SK-N-SH (cell line): ENCODE results near the gene SLC24A3. TPM values are rescaled to one million over a fixed set of nuclear protein-coding genes. Genes with fewer than 3 reads are reported as not detected.

Experiments used
- CTCF ChIA-PET: fragments of 300-600, 350-600 bp; formaldehyde crosslinking; extraction: SDS; loops from one replicate; lab custom pipeline; 2021; lab: Yijun Ruan, JAX
- POLR2A ChIA-PET: fragments of 350-600 bp; sonication (Branson Sonifier 250); formaldehyde crosslinking; extraction: SDS; loops from one replicate; lab custom pipeline; 2020; ENCODE audit warnings: antibody characterized with exemption, inconsistent platforms; lab: Yijun Ruan, JAX
- DNase-seq: peaks from one replicate; pipeline ENCODE4 v3.0.0; 2012
- H2AFZ ChIP-seq: fragments of 200-600 bp; sonication (generic); 2 replicates; pipeline ENCODE4 v1.8.1; 2016; ENCODE audit warnings: antibody characterized with exemption, mild to moderate bottlenecking, low read depth
- H3F3A ChIP-seq: fragments of 200-600 bp; sonication (generic); replicated peaks from 2 replicates; pipeline ENCODE3; 2016; ENCODE audit warnings: antibody characterized with exemption, mild to moderate bottlenecking; ENCODE audit not compliant: insufficient read depth
- H3K27ac ChIP-seq, 2 experiments: fragments of 200-500 bp in 1 of 2; fragments of 200-600 bp in 1 of 2; sonication (Bioruptor generic) in 1 of 2; sonication (generic), shearing (Covaris generic) in 1 of 2; 2 replicates each; pipeline versions ENCODE4 v1.5.1 to v1.6.1; 2014 to 2016; ENCODE audit warnings: low read depth in 2 of 2, inconsistent platforms in 1 of 2, low read length in 1 of 2, mild to moderate bottlenecking in 1 of 2, mixed read lengths in 1 of 2
- H3K27me3 ChIP-seq: fragments of 200-600 bp; sonication (generic), shearing (Covaris generic); 2 replicates; pipeline ENCODE4 v1.6.1; 2016; ENCODE audit warnings: mixed run types; ENCODE audit not compliant: insufficient read depth
- H3K36me3 ChIP-seq, 2 experiments: fragments of 200-500 bp in 1 of 2; fragments of 200-600 bp in 1 of 2; sonication (Bioruptor generic) in 1 of 2; sonication (generic) in 1 of 2; replicated peaks in 1 of 2; 2 replicates each; pipeline versions ENCODE3 to v1.5.1; 2014 to 2016; ENCODE audit warnings: low read length in 1 of 2, mild to moderate bottlenecking in 1 of 2; ENCODE audit not compliant: insufficient read depth in 2 of 2, control insufficient read depth in 1 of 2
- H3K4me1 ChIP-seq, 2 experiments: fragments of 200-500 bp in 1 of 2; fragments of 200-600 bp in 1 of 2; sonication (Bioruptor generic) in 1 of 2; sonication (generic), shearing (Covaris generic) in 1 of 2; 2 replicates each; pipeline versions ENCODE4 v1.5.1 to v1.6.1; 2014 to 2016; ENCODE audit warnings: low read depth in 1 of 2, low read length in 1 of 2, mixed run types in 1 of 2; ENCODE audit not compliant: insufficient read depth in 2 of 2, control insufficient read depth in 1 of 2
- H3K4me2 ChIP-seq: fragments of 200-600 bp; sonication (generic), shearing (Covaris generic); 2 replicates; pipeline ENCODE4 v1.6.1; 2017; ENCODE audit warnings: mixed run types
- H3K4me3 ChIP-seq, 2 experiments: fragments of 200-500 bp in 1 of 2; fragments of 200-600 bp in 1 of 2; sonication (Bioruptor generic) in 1 of 2; sonication (generic), shearing (Covaris generic) in 1 of 2; 2 replicates each; pipeline versions ENCODE4 v1.5.1 to v1.8.1; 2014 to 2016; ENCODE audit warnings: low read depth in 2 of 2, inconsistent platforms in 1 of 2, low read length in 1 of 2, mild to moderate bottlenecking in 1 of 2, mixed read lengths in 1 of 2, moderate library complexity in 1 of 2
- H3K79me2 ChIP-seq: fragments of 200-600 bp; sonication (generic); 2 replicates; pipeline ENCODE4 v1.8.1; 2017; ENCODE audit warnings: mild to moderate bottlenecking; ENCODE audit not compliant: insufficient read depth
- H3K9ac ChIP-seq: fragments of 200-600 bp; sonication (generic); 2 replicates; pipeline ENCODE4 v1.6.1; 2017; ENCODE audit warnings: mixed run types
- H3K9me2 ChIP-seq: fragments of 200-600 bp; sonication (generic); 2 replicates; pipeline ENCODE4 v1.6.1; 2017; ENCODE audit warnings: mixed run types
- H3K9me3 ChIP-seq: fragments of 200-600 bp; sonication (generic); 2 replicates; pipeline ENCODE4 v1.6.1; 2017; ENCODE audit warnings: mixed run types, mild to moderate bottlenecking, moderate library complexity
- H4K20me1 ChIP-seq: fragments of 200-600 bp; sonication (generic); 2 replicates; pipeline ENCODE4 v1.6.1; 2017; ENCODE audit warnings: mild to moderate bottlenecking, mixed run types; ENCODE audit not compliant: insufficient read depth
- CHD2 ChIP-seq: fragments of 150-350 bp; IDR thresholded peaks from 2 replicates; pipeline ENCODE4 v1.6.1; 2018; ENCODE audit warnings: low read length; ENCODE audit not compliant: partially characterized antibody
- FOSL2 ChIP-seq: IDR thresholded peaks from 2 replicates; pipeline ENCODE4 v1.4.0; 2012; ENCODE audit warnings: low read depth, mild to moderate bottlenecking, moderate library complexity, borderline replicate concordance
- FOXJ3 ChIP-seq: sonication (generic); formaldehyde crosslinking; IDR thresholded peaks from 2 replicates; pipeline ENCODE4 v1.5.1; 2020; ENCODE audit warnings: mild to moderate bottlenecking, missing genetic modification reagents
- GATA2 ChIP-seq: sonication (generic); formaldehyde crosslinking; IDR thresholded peaks from 2 replicates; pipeline ENCODE4 v1.5.0; 2020; ENCODE audit warnings: mild to moderate bottlenecking, missing genetic modification reagents
- JUND ChIP-seq: IDR thresholded peaks from 2 replicates; pipeline ENCODE4 v1.4.0; 2012
- POLR2AphosphoS5 ChIP-seq: IDR thresholded peaks from 2 replicates; pipeline ENCODE4 v1.6.1; 2012; ENCODE audit warnings: low read depth, low read length
- RCOR1 ChIP-seq: fragments of 150-350 bp; IDR thresholded peaks from 2 replicates; pipeline ENCODE4 v1.6.1; 2017; ENCODE audit warnings: antibody characterized with exemption, low read length
- RFX5 ChIP-seq: IDR thresholded peaks from 2 replicates; pipeline ENCODE4 v1.6.1; 2012; ENCODE audit warnings: mild to moderate bottlenecking, improper control_type of control experiment, low read length
- RXRA ChIP-seq: IDR thresholded peaks from 2 replicates; pipeline ENCODE4 v1.4.0; 2012; ENCODE audit warnings: low read depth, mild to moderate bottlenecking, borderline replicate concordance
- WGBS: methylation state at CpG from one replicate; pipeline ENCODE4 v1.1.6; 2017; ENCODE audit warnings: low lambda C conversion rate; 5-methylcytosine and 5-hydroxymethylcytosine counted together
- polyA plus RNA-seq, 3 experiments: library from polyadenylated mRNA; depleted of rRNA; stranded (reverse); fragments of >200 nt; gene quantifications; 2 replicates each; pipeline ENCODE4 v1.2.3, GENCODE V29; 2012
- TF ChIP-seq, protein P1 (sequence below): IDR thresholded peaks from 2 replicates; pipeline ENCODE4 v1.4.0; 2012; ENCODE audit warnings: low read depth, borderline replicate concordance
- TF ChIP-seq, protein P2 (sequence below): fragments of 150-350 bp; IDR thresholded peaks from 2 replicates; pipeline ENCODE4 v1.6.1; 2016; ENCODE audit warnings: mild to moderate bottlenecking, low read depth, low read length
- TF ChIP-seq, protein P3 (sequence below): fragments of 200-600 bp; sonication (generic); IDR thresholded peaks from 2 replicates; pipeline ENCODE4 v1.6.1; 2017; ENCODE audit warnings: antibody characterized with exemption, mild to moderate bottlenecking, moderate library complexity
- TF ChIP-seq, protein P4 (sequence below): fragments of 150-350 bp; IDR thresholded peaks from 2 replicates; pipeline ENCODE4 v1.6.1; 2017; ENCODE audit warnings: antibody characterized with exemption, low read length, low read depth, borderline replicate concordance
- TF ChIP-seq, protein P5 (sequence below): IDR thresholded peaks from 2 replicates; pipeline ENCODE4; 2012
- TF ChIP-seq, protein P6 (sequence below): IDR thresholded peaks from 2 replicates; pipeline ENCODE4 v1.4.0; 2012; ENCODE audit warnings: low read depth

Gene SLC24A3
- polyA plus RNA-seq, 1 of the 3 experiments (the other 2 are of a cell fraction) = not detected

DNA sequence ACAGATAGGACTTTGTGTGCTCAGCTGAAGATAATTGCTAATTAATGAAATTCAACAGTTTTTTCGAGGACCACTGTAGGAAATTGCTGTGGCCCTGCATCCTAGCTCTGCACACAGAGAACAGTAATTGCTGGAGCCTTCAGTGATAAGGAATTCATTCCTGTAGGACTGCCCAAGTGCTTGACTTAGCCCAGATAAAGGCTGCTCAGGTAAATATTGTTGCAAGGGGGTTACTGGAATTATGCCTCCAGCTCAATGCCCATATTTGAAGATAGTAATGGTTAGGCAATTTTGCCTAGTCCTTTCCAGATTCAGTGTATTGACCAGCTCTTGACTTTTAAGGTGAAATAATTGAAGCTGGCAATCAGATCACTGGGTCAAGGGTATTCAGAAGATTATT, 122.9 kb downstream of the SLC24A3 start (continued):
- TF ChIP-seq, protein P1, sequence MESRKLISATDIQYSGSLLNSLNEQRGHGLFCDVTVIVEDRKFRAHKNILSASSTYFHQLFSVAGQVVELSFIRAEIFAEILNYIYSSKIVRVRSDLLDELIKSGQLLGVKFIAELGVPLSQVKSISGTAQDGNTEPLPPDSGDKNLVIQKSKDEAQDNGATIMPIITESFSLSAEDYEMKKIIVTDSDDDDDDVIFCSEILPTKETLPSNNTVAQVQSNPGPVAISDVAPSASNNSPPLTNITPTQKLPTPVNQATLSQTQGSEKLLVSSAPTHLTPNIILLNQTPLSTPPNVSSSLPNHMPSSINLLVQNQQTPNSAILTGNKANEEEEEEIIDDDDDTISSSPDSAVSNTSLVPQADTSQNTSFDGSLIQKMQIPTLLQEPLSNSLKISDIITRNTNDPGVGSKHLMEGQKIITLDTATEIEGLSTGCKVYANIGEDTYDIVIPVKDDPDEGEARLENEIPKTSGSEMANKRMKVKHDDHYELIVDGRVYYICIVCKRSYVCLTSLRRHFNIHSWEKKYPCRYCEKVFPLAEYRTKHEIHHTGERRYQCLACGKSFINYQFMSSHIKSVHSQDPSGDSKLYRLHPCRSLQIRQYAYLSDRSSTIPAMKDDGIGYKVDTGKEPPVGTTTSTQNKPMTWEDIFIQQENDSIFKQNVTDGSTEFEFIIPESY = no peak
- TF ChIP-seq, protein P2, sequence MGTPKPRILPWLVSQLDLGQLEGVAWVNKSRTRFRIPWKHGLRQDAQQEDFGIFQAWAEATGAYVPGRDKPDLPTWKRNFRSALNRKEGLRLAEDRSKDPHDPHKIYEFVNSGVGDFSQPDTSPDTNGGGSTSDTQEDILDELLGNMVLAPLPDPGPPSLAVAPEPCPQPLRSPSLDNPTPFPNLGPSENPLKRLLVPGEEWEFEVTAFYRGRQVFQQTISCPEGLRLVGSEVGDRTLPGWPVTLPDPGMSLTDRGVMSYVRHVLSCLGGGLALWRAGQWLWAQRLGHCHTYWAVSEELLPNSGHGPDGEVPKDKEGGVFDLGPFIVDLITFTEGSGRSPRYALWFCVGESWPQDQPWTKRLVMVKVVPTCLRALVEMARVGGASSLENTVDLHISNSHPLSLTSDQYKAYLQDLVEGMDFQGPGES = no peak
- TF ChIP-seq FOSL2 (no peak), POLR2AphosphoS5 (no peak)

DNA sequence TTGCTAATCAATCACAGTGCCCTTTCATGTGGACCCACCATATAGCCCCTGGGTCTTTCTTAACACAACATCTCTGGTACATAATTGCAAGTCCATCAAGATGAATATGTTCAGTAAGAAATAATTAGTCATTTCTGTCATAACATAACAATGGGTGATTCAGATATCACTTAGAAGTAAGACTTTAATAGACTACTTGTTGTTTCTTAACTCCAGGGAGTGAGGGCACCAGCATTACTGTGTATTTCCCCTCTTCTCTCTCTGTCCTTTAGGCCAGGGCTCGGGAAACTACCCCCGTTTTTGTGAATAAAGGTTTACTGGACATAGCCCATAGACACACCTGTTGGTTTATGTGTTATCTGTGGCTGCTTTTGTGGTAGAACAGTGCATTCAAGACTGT, 123.5 kb downstream of the SLC24A3 start:
- no peak overlapping the region for H3K4me3 ChIP-seq
- no peaks in the 10 kb centered on the region for H3F3A ChIP-seq
- POLR2A ChIA-PET = no interaction called here
- H3K4me1 ChIP-seq = no peaks in the 10 kb centered on the region; a peak in 1 of 4 replicates
- H3K4me2 ChIP-seq = no peak overlapping the region
- DNase-seq = no peak
- H3K9me3 ChIP-seq = no peaks in the 10 kb centered on the region
- no peak overlapping the region for H2AFZ ChIP-seq
- no peak overlapping the region for H3K27ac ChIP-seq
- no peaks in the 10 kb centered on the region for H3K36me3 ChIP-seq
- no peaks in the 10 kb centered on the region for H3K79me2 ChIP-seq
- H3K9me2 ChIP-seq = no peaks in the 10 kb centered on the region
- H3K9ac ChIP-seq = no peak overlapping the region
- CTCF ChIA-PET = interaction anchor here (1.1 kb wide), 1 partner anchor 18 kb away, joined by 3 read pairs; no protein-coding TSS in a partner anchor
- no peaks in the 10 kb centered on the region for H4K20me1 ChIP-seq
- TF ChIP-seq RCOR1 = no peak
- H3K27me3 ChIP-seq = no peaks in the 10 kb centered on the region; the same call in 1 of the 2 replicates
- 0% methylated on average over 2 of the region's 2 CpGs for WGBS

DNA sequence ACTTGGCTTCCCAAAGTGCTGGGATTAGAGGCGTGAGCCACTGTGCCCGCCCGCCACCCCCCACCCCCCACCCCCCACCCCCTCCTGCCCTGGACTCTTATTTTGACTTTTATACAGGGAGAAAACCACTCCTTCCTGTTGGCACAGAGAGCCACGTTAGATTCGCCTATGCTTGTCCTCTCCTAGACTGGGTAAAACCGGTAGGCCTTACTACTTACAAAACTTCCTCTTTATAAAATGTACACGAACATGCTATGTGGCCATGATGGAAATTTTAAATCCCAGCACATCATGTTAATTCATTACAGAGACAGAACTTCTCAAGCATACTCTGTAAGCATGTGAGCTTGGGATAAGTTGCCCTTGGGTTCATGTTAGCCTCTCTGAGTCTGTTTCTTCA, 124.2 kb downstream of the SLC24A3 start:
- WGBS = 26% methylated on average over 6 of the region's 7 CpGs
- no peaks in the 10 kb centered on the region for H3K9me2 ChIP-seq
- H3K27ac ChIP-seq = no peak overlapping the region
- no peaks in the 10 kb centered on the region; the same call in 1 of the 2 replicates for H3K27me3 ChIP-seq
- H4K20me1 ChIP-seq = no peaks in the 10 kb centered on the region
- no peaks in the 10 kb centered on the region for H3F3A ChIP-seq
- ChIA-PET CTCF (no interaction called here), POLR2A (no interaction called here)
- H3K9ac ChIP-seq = no peak overlapping the region
- H3K9me3 ChIP-seq = no peaks in the 10 kb centered on the region
- no peaks in the 10 kb centered on the region for H3K36me3 ChIP-seq
- no peak overlapping the region for H3K4me2 ChIP-seq
- H2AFZ ChIP-seq = no peak overlapping the region
- no peak for DNase-seq
- no peak overlapping the region for H3K4me3 ChIP-seq
- H3K79me2 ChIP-seq = no peaks in the 10 kb centered on the region
- H3K4me1 ChIP-seq = no peaks in the 10 kb centered on the region; a peak in 1 of 4 replicates
- TF ChIP-seq RFX5 = no peak
- no peak for TF ChIP-seq CHD2
- TF ChIP-seq, protein P3, sequence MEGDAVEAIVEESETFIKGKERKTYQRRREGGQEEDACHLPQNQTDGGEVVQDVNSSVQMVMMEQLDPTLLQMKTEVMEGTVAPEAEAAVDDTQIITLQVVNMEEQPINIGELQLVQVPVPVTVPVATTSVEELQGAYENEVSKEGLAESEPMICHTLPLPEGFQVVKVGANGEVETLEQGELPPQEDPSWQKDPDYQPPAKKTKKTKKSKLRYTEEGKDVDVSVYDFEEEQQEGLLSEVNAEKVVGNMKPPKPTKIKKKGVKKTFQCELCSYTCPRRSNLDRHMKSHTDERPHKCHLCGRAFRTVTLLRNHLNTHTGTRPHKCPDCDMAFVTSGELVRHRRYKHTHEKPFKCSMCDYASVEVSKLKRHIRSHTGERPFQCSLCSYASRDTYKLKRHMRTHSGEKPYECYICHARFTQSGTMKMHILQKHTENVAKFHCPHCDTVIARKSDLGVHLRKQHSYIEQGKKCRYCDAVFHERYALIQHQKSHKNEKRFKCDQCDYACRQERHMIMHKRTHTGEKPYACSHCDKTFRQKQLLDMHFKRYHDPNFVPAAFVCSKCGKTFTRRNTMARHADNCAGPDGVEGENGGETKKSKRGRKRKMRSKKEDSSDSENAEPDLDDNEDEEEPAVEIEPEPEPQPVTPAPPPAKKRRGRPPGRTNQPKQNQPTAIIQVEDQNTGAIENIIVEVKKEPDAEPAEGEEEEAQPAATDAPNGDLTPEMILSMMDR = no peak
- no peak for TF ChIP-seq RXRA
- TF ChIP-seq FOXJ3 (CRISPR knock-in tag) = no peak
- no peak for TF ChIP-seq GATA2
- TF ChIP-seq, protein P4, sequence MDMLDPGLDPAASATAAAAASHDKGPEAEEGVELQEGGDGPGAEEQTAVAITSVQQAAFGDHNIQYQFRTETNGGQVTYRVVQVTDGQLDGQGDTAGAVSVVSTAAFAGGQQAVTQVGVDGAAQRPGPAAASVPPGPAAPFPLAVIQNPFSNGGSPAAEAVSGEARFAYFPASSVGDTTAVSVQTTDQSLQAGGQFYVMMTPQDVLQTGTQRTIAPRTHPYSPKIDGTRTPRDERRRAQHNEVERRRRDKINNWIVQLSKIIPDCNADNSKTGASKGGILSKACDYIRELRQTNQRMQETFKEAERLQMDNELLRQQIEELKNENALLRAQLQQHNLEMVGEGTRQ = no peak
- no peak for TF ChIP-seq POLR2AphosphoS5
- TF ChIP-seq, protein P5, sequence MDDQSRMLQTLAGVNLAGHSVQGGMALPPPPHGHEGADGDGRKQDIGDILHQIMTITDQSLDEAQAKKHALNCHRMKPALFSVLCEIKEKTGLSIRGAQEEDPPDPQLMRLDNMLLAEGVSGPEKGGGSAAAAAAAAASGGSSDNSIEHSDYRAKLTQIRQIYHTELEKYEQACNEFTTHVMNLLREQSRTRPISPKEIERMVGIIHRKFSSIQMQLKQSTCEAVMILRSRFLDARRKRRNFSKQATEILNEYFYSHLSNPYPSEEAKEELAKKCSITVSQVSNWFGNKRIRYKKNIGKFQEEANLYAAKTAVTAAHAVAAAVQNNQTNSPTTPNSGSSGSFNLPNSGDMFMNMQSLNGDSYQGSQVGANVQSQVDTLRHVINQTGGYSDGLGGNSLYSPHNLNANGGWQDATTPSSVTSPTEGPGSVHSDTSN = no peak
- TF ChIP-seq JUND = no peak
- TF ChIP-seq, protein P6, sequence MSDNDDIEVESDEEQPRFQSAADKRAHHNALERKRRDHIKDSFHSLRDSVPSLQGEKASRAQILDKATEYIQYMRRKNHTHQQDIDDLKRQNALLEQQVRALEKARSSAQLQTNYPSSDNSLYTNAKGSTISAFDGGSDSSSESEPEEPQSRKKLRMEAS = no peak
